Smooth muscle cell (in vitro differentiated cells): ENCODE measurements around the gene SRSF11. TPM values are rescaled to one million over a fixed set of nuclear protein-coding genes. Genes with fewer than 3 reads are reported as not detected.

ENCODE experiments used
- DNase-seq: peaks from one replicate; lab custom pipeline; 2025; ENCODE audit not compliant: unreplicated experiment; lab: John Stamatoyannopoulos, UW
- H2AFZ ChIP-seq: fragments of 200-600 bp; sonication (generic); 2 replicates; pipeline ENCODE4 v1.6.0; 2016; ENCODE audit warnings: antibody characterized with exemption, low read depth, mild to moderate bottlenecking
- H3F3A ChIP-seq: fragments of 200-600 bp; sonication (generic); 2 replicates; pipeline ENCODE4 v1.6.0; 2017; ENCODE audit warnings: antibody characterized with exemption, low read depth
- H3K27ac ChIP-seq: fragments of 200-600 bp; sonication (generic); 2 replicates; pipeline ENCODE4 v1.5.1; 2016; ENCODE audit warnings: low read depth, mild to moderate bottlenecking
- H3K27me3 ChIP-seq: fragments of 200-600 bp; sonication (generic); 2 replicates; pipeline ENCODE4 v1.6.1; 2016; ENCODE audit warnings: low read depth, mild to moderate bottlenecking
- H3K36me3 ChIP-seq: fragments of 200-600 bp; sonication (generic); 2 replicates; pipeline ENCODE4 v1.5.1; 2016; ENCODE audit warnings: low read depth
- H3K4me1 ChIP-seq: fragments of 200-600 bp; sonication (generic); 2 replicates; pipeline ENCODE4 v1.5.1; 2016; ENCODE audit warnings: low read depth
- H3K4me2 ChIP-seq: fragments of 200-600 bp; sonication (generic); 2 replicates; pipeline ENCODE4 v1.6.0; 2016; ENCODE audit warnings: mild to moderate bottlenecking
- H3K4me3 ChIP-seq: fragments of 200-600 bp; sonication (generic); 2 replicates; pipeline ENCODE4 v1.5.1; 2016; ENCODE audit warnings: mild to moderate bottlenecking
- H3K79me2 ChIP-seq: fragments of 200-600 bp; sonication (generic); 2 replicates; pipeline ENCODE4 v1.6.0; 2016; ENCODE audit warnings: low read depth, mild to moderate bottlenecking
- H3K9ac ChIP-seq: fragments of 200-600 bp; sonication (generic); 2 replicates; pipeline ENCODE4 v1.6.0; 2016; ENCODE audit warnings: low read depth
- H3K9me3 ChIP-seq: fragments of 200-600 bp; sonication (generic); replicated peaks from 2 replicates; pipeline ENCODE4 v1.5.1; 2016; ENCODE audit warnings: low read depth
- H4K20me1 ChIP-seq: fragments of 200-600 bp; sonication (generic); 2 replicates; pipeline ENCODE4 v1.6.0; 2016; ENCODE audit warnings: low read depth
- CTCF ChIP-seq: fragments of 200-600 bp; sonication (generic); IDR thresholded peaks from 2 replicates; pipeline ENCODE4 v1.5.1; 2017; ENCODE audit warnings: borderline replicate concordance, mild to moderate bottlenecking, antibody characterized with exemption; ENCODE audit not compliant: insufficient read depth, poor library complexity, severe bottlenecking
- WGBS: methylation state at CpG from one replicate; pipeline ENCODE4 v1.1.7; 2016; ENCODE audit warnings: low lambda C conversion rate; 5-methylcytosine and 5-hydroxymethylcytosine counted together
- polyA plus RNA-seq: library from polyadenylated mRNA; unstranded; fragments of >200 nt; fragmentation: Nextera tagmentation; extraction: Ambion mirVana; gene quantifications from 2 replicates; pipeline ENCODE4 v1.2.1, GENCODE V29; 2016
- total RNA-seq: library from RNA; depleted of rRNA; stranded (reverse); fragments of >200 nt; gene quantifications from 2 replicates; pipeline ENCODE4 v1.2.3, GENCODE V29; 2014

Gene SRSF11
- total and polyA plus RNA-seq, 2 experiments from 2014 or later, result 155 to 211 TPM

GRCh38 chr1:70224954-70225353 is 3.8 kb downstream of the SRSF11 start:
- peaks cover 75% of the 10 kb centered on the region for H4K20me1 ChIP-seq
- no peak for TF ChIP-seq CTCF
- peaks cover 7% of the 10 kb centered on the region for H3F3A ChIP-seq
- no peaks in the 10 kb centered on the region for H3K9me3 ChIP-seq
- DNase-seq, result no peak
- 66% methylated on average over 2 of the region's 2 CpGs for WGBS
- peaks cover 6% of the 10 kb centered on the region for H3K36me3 ChIP-seq
- peaks cover 28% of the 10 kb centered on the region for H3K4me1 ChIP-seq
- no peak overlapping the region for H3K9ac ChIP-seq
- H3K79me2 ChIP-seq, result peaks cover 91% of the 10 kb centered on the region
- H3K27ac ChIP-seq, result peak overlapping the region; percentile 97
- no peak overlapping the region for H2AFZ ChIP-seq
- H3K4me2 ChIP-seq, result no peak overlapping the region
- H3K27me3 ChIP-seq, result no peaks in the 10 kb centered on the region
- no peak overlapping the region for H3K4me3 ChIP-seq

- Histone ChIP-seq H3K27ac (no peak overlapping the region), H3K27me3 (no peaks in the 10 kb centered on the region), H3K4me3 (no peak overlapping the region), H2AFZ (no peak overlapping the region), H3K4me1 (peaks cover 20% of the 10 kb centered on the region), H3K4me2 (no peak overlapping the region), H4K20me1 (peaks cover 100% of the 10 kb centered on the region), H3K9me3 (no peaks in the 10 kb centered on the region), H3K9ac (no peak overlapping the region), H3K79me2 (peaks cover 93% of the 10 kb centered on the region), H3F3A (no peaks in the 10 kb centered on the region), H3K36me3 (peaks cover 18% of the 10 kb centered on the region)
- 90% methylated on average over 1 of the region's 1 CpG for WGBS
- DNase-seq, result no peak
- no peak for TF ChIP-seq CTCF
Measured at GRCh38 chr1:70227439-70227838, 6.3 kb downstream of the SRSF11 start.

GRCh38 chr1:70228670-70229069 is 7.5 kb downstream of the SRSF11 start:
- Histone ChIP-seq H4K20me1 (peaks cover 100% of the 10 kb centered on the region), H3K36me3 (peaks cover 29% of the 10 kb centered on the region), H3K9ac (no peak overlapping the region), H3K4me2 (no peak overlapping the region), H3K79me2 (peaks cover 93% of the 10 kb centered on the region), H3K27me3 (no peaks in the 10 kb centered on the region), H3K4me3 (no peak overlapping the region), H2AFZ (no peak overlapping the region), H3F3A (no peaks in the 10 kb centered on the region), H3K27ac (no peak overlapping the region), H3K9me3 (no peaks in the 10 kb centered on the region), H3K4me1 (peaks cover 9% of the 10 kb centered on the region)
- no peak for DNase-seq
- WGBS, result 100% methylated on average over 2 of the region's 2 CpGs
- TF ChIP-seq CTCF, result no peak

GRCh38 chr1:70231475-70231874 is 10.3 kb downstream of the SRSF11 start:
- H3K36me3 ChIP-seq, result peaks cover 54% of the 10 kb centered on the region
- no peak overlapping the region for H3K4me2 ChIP-seq
- TF ChIP-seq CTCF, result no peak
- no peaks in the 10 kb centered on the region for H3F3A ChIP-seq
- WGBS, result 98% methylated on average over 4 of the region's 4 CpGs
- peaks cover 82% of the 10 kb centered on the region for H3K79me2 ChIP-seq
- DNase-seq, result no peak
- peaks cover 87% of the 10 kb centered on the region for H4K20me1 ChIP-seq
- no peaks in the 10 kb centered on the region for H3K9me3 ChIP-seq
- no peak overlapping the region for H3K9ac ChIP-seq
- no peak overlapping the region for H2AFZ ChIP-seq
- H3K4me1 ChIP-seq, result no peaks in the 10 kb centered on the region
- no peak overlapping the region for H3K27ac ChIP-seq
- H3K27me3 ChIP-seq, result no peaks in the 10 kb centered on the region
- no peak overlapping the region for H3K4me3 ChIP-seq
